H9 (cell line): ENCODE results near the gene KRTAP4-8. TPM values are rescaled to one million over a fixed set of nuclear protein-coding genes. Genes with fewer than 3 reads are reported as not detected.

Source experiments
- DNase-seq: peaks from one replicate; pipeline ENCODE4 v3.0.0-alpha.2; 2017
- H2AFZ ChIP-seq: one replicate; pipeline ENCODE4 v1.6.1; 2013; ENCODE audit warnings: mild to moderate bottlenecking, low read length, control low read depth, moderate library complexity
- H2AK5ac ChIP-seq: 2 replicates; pipeline ENCODE4 v1.6.1; 2013; ENCODE audit warnings: low read length, control low read depth, mixed read lengths; ENCODE audit not compliant: insufficient read length
- H2BK120ac ChIP-seq: one replicate; pipeline ENCODE4 v1.6.1; 2013; ENCODE audit warnings: low read depth, mild to moderate bottlenecking, low read length, control low read depth, inconsistent platforms; ENCODE audit not compliant: poor library complexity, severe bottlenecking
- H2BK12ac ChIP-seq: 2 replicates; pipeline ENCODE4 v1.6.1; 2013; ENCODE audit warnings: low read length, control low read depth, mixed read lengths, low read depth; ENCODE audit not compliant: insufficient read length
- H2BK15ac ChIP-seq: 2 replicates; pipeline ENCODE4 v1.6.1; 2013; ENCODE audit warnings: low read depth, low read length, control low read depth
- H2BK20ac ChIP-seq: one replicate; pipeline ENCODE4 v1.6.1; 2013; ENCODE audit warnings: low read depth, mild to moderate bottlenecking, low read length, control low read depth, inconsistent platforms; ENCODE audit not compliant: poor library complexity, severe bottlenecking
- H2BK5ac ChIP-seq: 2 replicates; pipeline ENCODE4 v1.6.1; 2013; ENCODE audit warnings: low read length, control low read depth, mixed read lengths; ENCODE audit not compliant: insufficient read length
- H3K14ac ChIP-seq: 2 replicates; pipeline ENCODE4 v1.6.1; 2013; ENCODE audit warnings: low read length, control low read depth; ENCODE audit not compliant: insufficient read depth
- H3K18ac ChIP-seq: 2 replicates; pipeline ENCODE4 v1.6.1; 2013; ENCODE audit warnings: low read depth, mild to moderate bottlenecking, mixed read lengths, low read length, control low read depth; ENCODE audit not compliant: insufficient read length
- H3K23ac ChIP-seq: 2 replicates; pipeline ENCODE4 v1.6.1; 2013; ENCODE audit warnings: low read length, control low read depth, mixed read lengths, low read depth; ENCODE audit not compliant: insufficient read length
- H3K23me2 ChIP-seq: 2 replicates; pipeline ENCODE4 v1.6.1; 2013; ENCODE audit warnings: low read depth, mild to moderate bottlenecking, mixed read lengths, low read length, control low read depth; ENCODE audit not compliant: insufficient read length, poor library complexity, severe bottlenecking
- H3K27ac ChIP-seq: 2 replicates; pipeline ENCODE4 v1.5.1; 2013; ENCODE audit warnings: low read length, control low read depth, mixed read lengths, low read depth; ENCODE audit not compliant: insufficient read length
- H3K27me3 ChIP-seq: 2 replicates; pipeline ENCODE4 v1.6.1; 2013; ENCODE audit warnings: low read length, control low read depth, inconsistent platforms; ENCODE audit not compliant: insufficient read depth
- H3K4ac ChIP-seq: 2 replicates; pipeline ENCODE4 v1.6.1; 2013; ENCODE audit warnings: low read depth, mild to moderate bottlenecking, control low read depth, inconsistent platforms, low read length, moderate library complexity
- H3K4me1 ChIP-seq: 2 replicates; pipeline ENCODE4 v1.6.1; 2013; ENCODE audit warnings: low read length, control low read depth, inconsistent platforms; ENCODE audit not compliant: insufficient read depth
- H3K4me2 ChIP-seq: 2 replicates; pipeline ENCODE4 v1.6.1; 2013; ENCODE audit warnings: low read length, control low read depth, mixed read lengths; ENCODE audit not compliant: insufficient read length, insufficient read depth
- H3K56ac ChIP-seq: 2 replicates; pipeline ENCODE4 v1.6.1; 2013; ENCODE audit warnings: low read depth, mild to moderate bottlenecking, mixed read lengths, low read length, control low read depth; ENCODE audit not compliant: insufficient read length
- H3K79me1 ChIP-seq: 2 replicates; pipeline ENCODE4 v1.6.1; 2013; ENCODE audit warnings: low read depth, mild to moderate bottlenecking, moderate library complexity, low read length, control low read depth, inconsistent platforms; ENCODE audit not compliant: insufficient read depth, poor library complexity, severe bottlenecking
- H3K79me2 ChIP-seq: 2 replicates; pipeline ENCODE4 v1.6.1; 2013; ENCODE audit warnings: low read length, control low read depth, inconsistent platforms; ENCODE audit not compliant: insufficient read depth
- H3K9ac ChIP-seq: 2 replicates; pipeline ENCODE4 v1.6.1; 2013; ENCODE audit warnings: low read length, control low read depth, mixed read lengths; ENCODE audit not compliant: insufficient read length; ENCODE audit errors: extremely low read depth
- H3K9me3 ChIP-seq: one replicate; pipeline ENCODE4 v1.6.1; 2013; ENCODE audit warnings: low read depth, low read length, inconsistent platforms; ENCODE audit not compliant: control insufficient read depth
- H3T11ph ChIP-seq: one replicate; pipeline ENCODE4 v1.6.1; 2013; ENCODE audit warnings: mild to moderate bottlenecking, low read length, control low read depth, inconsistent platforms
- H4K20me1 ChIP-seq: one replicate; pipeline ENCODE4 v1.6.1; 2013; ENCODE audit not compliant: control insufficient read depth, insufficient read length, insufficient read depth
- H4K5ac ChIP-seq: 2 replicates; pipeline ENCODE4 v1.6.1; 2013; ENCODE audit warnings: low read depth, mild to moderate bottlenecking, mixed read lengths, low read length, control low read depth; ENCODE audit not compliant: insufficient read length
- H4K8ac ChIP-seq: replicated peaks from 2 replicates; pipeline ENCODE4 v1.6.1; 2013; ENCODE audit warnings: low read length, control low read depth, mixed read lengths, low read depth; ENCODE audit not compliant: insufficient read length
- H4K91ac ChIP-seq: 2 replicates; pipeline ENCODE4 v1.6.1; 2013; ENCODE audit warnings: low read depth, mild to moderate bottlenecking, moderate library complexity, mixed read lengths, low read length, control low read depth; ENCODE audit not compliant: insufficient read length
- H3K27ac Mint-ChIP-seq, 3 experiments: 2 replicates in 2 of 3; 3 replicates in 1 of 3; pipeline ENCODE4 v1.8.0; 2020 to 2021; ENCODE audit warnings: mixed read lengths in 3 of 3, mild to moderate bottlenecking in 1 of 3, moderate library complexity in 1 of 3
- H3K27me3 Mint-ChIP-seq: 2 replicates; pipeline ENCODE4 v1.8.0; 2021; ENCODE audit warnings: low read depth, mild to moderate bottlenecking, moderate library complexity, mixed read lengths
- H3K36me3 Mint-ChIP-seq, 3 experiments: 2 replicates in 2 of 3; 3 replicates in 1 of 3; pipeline ENCODE4 v1.8.0; 2020 to 2021; ENCODE audit warnings: low read depth in 3 of 3, mixed read lengths in 3 of 3; ENCODE audit not compliant: insufficient read depth in 1 of 3
- H3K4me1 Mint-ChIP-seq, 2 experiments: 2 replicates each; pipeline ENCODE4 v1.8.0; 2020; ENCODE audit warnings: mixed read lengths in 2 of 2
- H3K4me3 Mint-ChIP-seq, 2 experiments: 2 replicates in 1 of 2; 3 replicates in 1 of 2; pipeline ENCODE4 v1.8.0; 2020 to 2021; ENCODE audit warnings: mild to moderate bottlenecking in 2 of 2, mixed read lengths in 2 of 2, moderate library complexity in 1 of 2
- H3K9me3 Mint-ChIP-seq, 2 experiments: 2 replicates in 1 of 2; 3 replicates in 1 of 2; pipeline ENCODE4 v1.8.0; 2020; ENCODE audit warnings: mild to moderate bottlenecking in 2 of 2, mixed read lengths in 2 of 2, moderate library complexity in 1 of 2
- CTCF ChIP-seq: fragments of 200-600 bp; sonication (generic); conservative IDR thresholded peaks from 3 replicates; pipeline ENCODE4 v1.8.0; 2021; ENCODE audit warnings: antibody characterized with exemption, mild to moderate bottlenecking
- WGBS: extraction: QIAGEN DNeasy Blood & Tissue Kit; methylation state at CpG from one replicate; pipeline ENCODE4 v1.1.7; 2013; ENCODE audit warnings: missing lambda C conversion rate, low lambda C conversion rate, mixed read lengths; ENCODE audit not compliant: insufficient read length; ENCODE audit errors: extremely low coverage; 5-methylcytosine and 5-hydroxymethylcytosine counted together
- total RNA-seq: library from RNA; stranded (reverse); gene quantifications from 2 replicates; pipeline ENCODE4 v1.2.1, GENCODE V29; 2021

Gene KRTAP4-8
- total RNA-seq, 1 experiment from 2014 or later: not detected

- Histone ChIP-seq H4K20me1 (no peaks in the 10 kb centered on the region), H3K4ac (no peak overlapping the region), H3K4me1 (no peaks in the 10 kb centered on the region), H2BK20ac (no peak overlapping the region), H2AK5ac (no peak overlapping the region), H3K27ac (no peak overlapping the region), H2BK12ac (no peak overlapping the region), H3K14ac (no peak overlapping the region), H3K9ac (no peak overlapping the region), H4K8ac (no peak overlapping the region), H2AFZ (no peak overlapping the region), H3K9me3 (no peaks in the 10 kb centered on the region), H3K4me2 (no peak overlapping the region), H2BK15ac (no peak overlapping the region), H3K23ac (no peak overlapping the region), H3K27me3 (no peaks in the 10 kb centered on the region), H3K79me2 (no peaks in the 10 kb centered on the region), H4K91ac (no peak overlapping the region), H2BK120ac (no peak overlapping the region), H3K56ac (no peak overlapping the region), H4K5ac (no peak overlapping the region), H3K18ac (no peak overlapping the region), H3K79me1 (no peaks in the 10 kb centered on the region), H3K23me2 (no peaks in the 10 kb centered on the region), H2BK5ac (no peak overlapping the region), H3T11ph (no peak overlapping the region)
- Mint-ChIP-seq H3K27ac (no peak overlapping the region), H3K4me3 (no peak overlapping the region), H3K36me3 (no peaks in the 10 kb centered on the region), H3K27me3 (no peaks in the 10 kb centered on the region), H3K4me1 (no peaks in the 10 kb centered on the region), H3K9me3 (peaks cover 3 to 11% of the 10 kb centered on the region in 2 experiments; a peak in 4 of 5 replicates)
- no peak for TF ChIP-seq CTCF
- DNase-seq: no peak
- WGBS: no CpG with 5 or more reads among the region's 2 CpGs
These were observed 36.2 kb upstream of the KRTAP4-8 start for GRCh38 chr17:41133880-41134735.
